NOMO-1 (cell line): ENCODE measurements around the gene TEX261.

Experiments used
- DNase-seq, 2 experiments: peaks; one replicate each; lab custom pipeline; 2025; ENCODE audit not compliant: unreplicated experiment in 2 of 2; lab: John Stamatoyannopoulos, UW

Gene TEX261

GRCh38 chr2:70982971-70983370, 11.7 kb downstream of the TEX261 start:
- no peak for DNase-seq

- no peak for DNase-seq
Observed at GRCh38 chr2:70981866-70982810, 12.5 kb downstream of the TEX261 start.

- DNase-seq, result no peak
Observed at GRCh38 chr2:70981421-70981820, 13.3 kb downstream of the TEX261 start.

- no peak for DNase-seq
Observed at GRCh38 chr2:70979626-70980025, 15.0 kb downstream of the TEX261 start.

- DNase-seq, result no peak
Observed at GRCh38 chr2:70979180-70979488, 15.5 kb downstream of the TEX261 start.

- no peak for DNase-seq
Observed at GRCh38 chr2:70978341-70979179, 16.1 kb downstream of the TEX261 start, which contains the start of gene ANKRD53. Gene ANKRD53, plus strand, starts transcription at chr2:70978630. Its CDS starts 16 bp downstream, at chr2:70978646.

GRCh38 chr2:70977605-70978205, 17.0 kb downstream of the TEX261 start:
- peak; percentile 17 to 50 for DNase-seq

GRCh38 chr2:70975237-70975636, 19.4 kb downstream of the TEX261 start:
- DNase-seq, result no peak

GRCh38 chr2:70974592-70974991, 20.1 kb downstream of the TEX261 start:
- no peak for DNase-seq

GRCh38 chr2:70967189-70967588, 27.5 kb downstream of the TEX261 start:
- DNase-seq, result no peak

GRCh38 chr2:70966681-70967080, 28.0 kb downstream of the TEX261 start:
- no peak for DNase-seq

- DNase-seq, result no peak
Observed at GRCh38 chr2:70965506-70965905, 29.2 kb downstream of the TEX261 start.

- peak; percentile 51 to 71 for DNase-seq
Observed at GRCh38 chr2:70964596-70965386, 29.9 kb downstream of the TEX261 start.

GRCh38 chr2:70964133-70964532, 30.5 kb downstream of the TEX261 start:
- no peak for DNase-seq

GRCh38 chr2:70962885-70963878, 31.5 kb downstream of the TEX261 start:
- no peak for DNase-seq

- no peak for DNase-seq
Observed at GRCh38 chr2:70962211-70962884, 32.3 kb downstream of the TEX261 start.

GRCh38 chr2:70961648-70961994, 33.1 kb downstream of the TEX261 start:
- no peak for DNase-seq

- DNase-seq, result no peak
Observed at GRCh38 chr2:70960833-70961647, 33.6 kb downstream of the TEX261 start.
